T-helper 17 cell (primary cell): ENCODE results near the gene KMT2C. TPM values are rescaled to one million over a fixed set of nuclear protein-coding genes. Genes with fewer than 3 reads are reported as not detected.
"Not testable (repeated sequence)": the region's sequence is repeated elsewhere in the genome, so short reads cannot be mapped to it uniquely, and the experiment has no call there.

Source experiments
- ATAC-seq: fragments of 150-1000 bp; cut with Tn5 transposase; 2 replicates; pipeline ENCODE4 v1.10.0; 2021; ENCODE audit warnings: mild to moderate bottlenecking, moderate library complexity
- DNase-seq, 3 donors: peaks; one replicate each; pipeline versions ENCODE4 v3.0.0 to v3.0.0-alpha.2; 2020 to 2021
- H3K9me3 ChIP-seq: one replicate; pipeline ENCODE4 v1.7.0; 2013; ENCODE audit warnings: low read length, mild to moderate bottlenecking; ENCODE audit not compliant: control insufficient read depth, poor library complexity, severe bottlenecking
- H3K27ac Mint-ChIP-seq: one replicate; pipeline ENCODE4 v1.8.0; 2022; ENCODE audit warnings: mild to moderate bottlenecking, moderate library complexity, mixed read lengths
- H3K27me3 Mint-ChIP-seq: one replicate; pipeline ENCODE4 v1.8.0; 2022; ENCODE audit warnings: mixed read lengths
- H3K36me3 Mint-ChIP-seq: one replicate; pipeline ENCODE4 v1.8.0; 2022; ENCODE audit warnings: low read depth, mixed read lengths
- H3K4me1 Mint-ChIP-seq: one replicate; pipeline ENCODE4 v1.8.0; 2022; ENCODE audit warnings: mild to moderate bottlenecking, mixed read lengths
- H3K4me3 Mint-ChIP-seq: one replicate; pipeline ENCODE4 v1.8.0; 2022; ENCODE audit warnings: mild to moderate bottlenecking, moderate library complexity, mixed read lengths
- total RNA-seq, 4 donors: library from RNA in 2 of 4; stranded (reverse) in 2 of 4; gene quantifications; one replicate each; pipeline ENCODE4 v1.2.3 and lab custom pipeline; 2022 to 2026

The KMT2C gene
- total RNA-seq, 2 donors from 2014 or later, result 151 to 154 TPM

GRCh38 chr7:152380931-152381578 lies 54.7 kb downstream of the KMT2C start:
- H3K4me3 Mint-ChIP-seq, H3K27me3 Mint-ChIP-seq: not testable (repeated sequence)
- H3K4me1 Mint-ChIP-seq, result peaks cover 18% of the 10 kb centered on the region

DNA sequence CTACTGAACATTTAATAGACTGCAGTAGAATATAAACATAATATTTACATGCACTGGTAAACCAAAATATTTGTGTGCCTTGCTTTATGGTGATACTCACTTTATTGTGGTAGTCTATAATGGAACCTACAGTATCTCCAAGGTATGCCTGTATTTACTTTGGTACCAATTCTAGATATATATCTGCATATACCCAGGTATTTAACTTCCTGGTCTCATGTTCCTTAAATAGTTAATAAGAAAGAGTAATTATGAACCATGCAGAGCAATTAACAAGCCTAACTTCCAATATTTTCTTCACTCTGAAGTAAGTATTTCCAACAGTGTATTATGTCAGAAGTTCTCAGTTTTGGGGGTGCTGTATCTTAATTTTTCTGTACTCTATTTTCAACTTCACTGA lies 57.3 kb downstream of the KMT2C start:
- not testable (repeated sequence) for H3K27me3 Mint-ChIP-seq, H3K36me3 Mint-ChIP-seq, H3K9me3 ChIP-seq, H3K27ac Mint-ChIP-seq, DNase-seq, ATAC-seq, H3K4me3 Mint-ChIP-seq
- peaks cover 22% of the 10 kb centered on the region for H3K4me1 Mint-ChIP-seq

More at GRCh38 chr7:152380931-152381578, 54.7 kb downstream of the KMT2C start:
- ATAC-seq, DNase-seq, H3K36me3 Mint-ChIP-seq, H3K9me3 ChIP-seq, H3K27ac Mint-ChIP-seq: not testable (repeated sequence)

DNA sequence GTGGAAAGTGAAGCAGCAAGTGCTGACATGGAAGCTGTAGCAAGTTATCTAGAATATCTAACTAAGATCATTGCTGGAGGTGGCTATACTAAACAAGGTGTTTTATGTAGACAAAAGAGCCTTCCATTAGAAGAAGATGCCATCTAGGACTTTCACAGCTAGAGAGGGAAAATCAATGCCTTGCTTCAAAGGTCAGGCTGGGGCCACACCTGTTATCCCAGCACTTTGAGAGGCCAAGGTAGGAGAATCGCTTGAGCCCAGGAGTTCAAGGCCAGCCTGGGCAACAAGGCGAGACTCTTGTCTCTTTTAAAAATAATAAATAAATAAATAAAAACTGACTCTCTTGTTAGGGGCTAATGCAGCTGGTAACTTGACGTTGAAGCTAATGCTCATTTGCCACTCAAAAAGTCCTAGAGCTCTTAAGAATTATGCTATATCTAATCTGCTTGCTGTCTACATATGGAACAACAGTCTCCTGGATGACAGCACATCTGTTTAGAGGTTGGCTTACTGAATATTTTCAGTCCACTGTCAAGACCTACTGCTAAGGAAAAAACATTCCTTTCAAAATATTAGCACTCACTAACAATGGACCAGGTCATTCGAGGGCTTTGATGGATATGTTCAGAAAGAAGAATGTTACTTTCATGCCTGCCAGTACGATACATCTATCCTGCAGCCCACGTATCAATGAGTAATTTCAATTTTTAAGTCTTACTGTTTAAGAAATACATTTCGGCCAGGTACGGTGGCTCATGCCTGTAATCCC lies 58.9 kb downstream of the KMT2C start:
- ATAC-seq, H3K9me3 ChIP-seq, DNase-seq, H3K36me3 Mint-ChIP-seq, H3K4me3 Mint-ChIP-seq, H3K27me3 Mint-ChIP-seq: not testable (repeated sequence)
- Mint-ChIP-seq H3K27ac (peak overlapping the region; percentile 27), H3K4me1 (peaks cover 25% of the 10 kb centered on the region)

DNA sequence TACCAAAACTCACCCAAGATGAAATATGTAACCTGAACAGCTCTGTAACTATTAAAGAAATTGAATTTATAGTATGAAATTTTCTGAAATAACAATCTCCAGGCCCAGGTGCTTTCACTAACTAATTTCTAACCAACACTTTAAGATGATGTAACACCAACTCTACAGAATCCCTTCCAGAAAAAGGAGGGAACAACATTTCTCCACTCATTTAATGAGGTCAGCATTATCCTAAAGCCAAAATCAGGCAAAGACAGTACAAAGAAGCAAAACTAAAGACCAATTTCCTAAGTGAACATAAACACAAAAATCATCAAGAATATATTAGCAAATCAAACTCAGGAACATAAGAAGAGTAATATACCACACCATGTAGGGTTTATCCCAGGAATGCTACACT lies 65.5 kb downstream of the KMT2C start:
- H3K4me3 Mint-ChIP-seq, result no peak overlapping the region
- H3K27me3 Mint-ChIP-seq, result no peaks in the 10 kb centered on the region
- H3K9me3 ChIP-seq, result no peaks in the 10 kb centered on the region
- no peak overlapping the region for H3K27ac Mint-ChIP-seq
- no peak for ATAC-seq
- peaks cover 2% of the 10 kb centered on the region for H3K36me3 Mint-ChIP-seq
- H3K4me1 Mint-ChIP-seq, result peaks cover 30% of the 10 kb centered on the region
- no peak for DNase-seq

GRCh38 chr7:152369518-152369917 lies 66.3 kb downstream of the KMT2C start:
- Mint-ChIP-seq H3K27me3 (no peaks in the 10 kb centered on the region), H3K27ac (no peak overlapping the region), H3K36me3 (peaks cover 2% of the 10 kb centered on the region), H3K4me1 (peaks cover 33% of the 10 kb centered on the region), H3K4me3 (no peak overlapping the region)
- DNase-seq (no peak), ATAC-seq (no peak)
- no peaks in the 10 kb centered on the region for H3K9me3 ChIP-seq

DNA sequence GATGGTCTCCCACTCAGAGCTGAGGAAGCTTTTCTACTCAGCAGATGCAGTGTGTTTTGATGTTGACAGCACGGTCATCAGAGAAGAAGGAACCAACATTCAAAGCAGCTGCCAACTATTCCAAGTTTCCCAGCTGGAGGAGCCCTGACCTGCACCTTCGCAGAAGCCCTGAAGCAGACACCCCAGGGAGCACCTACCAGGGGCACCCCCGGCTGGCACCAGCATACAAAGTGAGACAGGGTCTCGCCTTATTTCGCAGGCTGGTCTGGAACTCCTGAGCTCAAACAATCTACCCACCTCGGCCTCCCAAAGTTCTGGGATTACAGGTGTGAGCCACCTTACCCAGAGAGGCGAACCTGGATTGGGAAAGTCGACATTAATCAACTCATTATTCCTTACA lies 68.6 kb downstream of the KMT2C start:
- Mint-ChIP-seq H3K4me1 (peaks cover 42% of the 10 kb centered on the region), H3K36me3 (peaks cover 2% of the 10 kb centered on the region), H3K27ac (no peak overlapping the region), H3K4me3 (no peak overlapping the region), H3K27me3 (no peaks in the 10 kb centered on the region)
- DNase-seq, result no peak
- no peak for ATAC-seq
- no peaks in the 10 kb centered on the region for H3K9me3 ChIP-seq

DNA sequence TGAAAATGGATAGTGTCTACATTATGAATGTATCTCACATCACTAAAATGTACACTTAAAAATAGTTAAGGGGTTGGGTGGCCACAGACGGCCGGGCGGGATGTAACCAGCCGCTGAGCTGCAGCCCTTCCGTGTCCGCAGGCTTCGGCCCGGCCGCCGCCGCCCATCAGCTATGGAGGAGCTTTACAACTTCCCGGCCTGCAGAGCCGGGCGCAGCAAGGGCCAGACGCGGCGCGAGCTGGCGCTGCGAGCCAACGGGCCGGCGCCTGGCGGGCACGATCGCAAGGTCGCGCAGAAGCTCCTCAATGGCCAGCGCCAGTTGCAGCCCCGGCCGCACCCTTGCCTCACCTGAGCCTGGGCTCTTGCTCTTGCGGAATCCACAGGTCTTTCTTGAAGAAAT lies 69.1 kb downstream of the KMT2C start:
- peaks cover 2% of the 10 kb centered on the region for H3K36me3 Mint-ChIP-seq
- peaks cover 44% of the 10 kb centered on the region for H3K4me1 Mint-ChIP-seq
- ATAC-seq (no peak), DNase-seq (no peak)
- no peaks in the 10 kb centered on the region for H3K9me3 ChIP-seq
- no peaks in the 10 kb centered on the region for H3K27me3 Mint-ChIP-seq
- no peak overlapping the region for H3K4me3 Mint-ChIP-seq
- H3K27ac Mint-ChIP-seq, result no peak overlapping the region

- Mint-ChIP-seq H3K27ac (no peak overlapping the region), H3K27me3 (no peaks in the 10 kb centered on the region), H3K4me3 (peak overlapping the region; percentile 7), H3K4me1 (peaks cover 42% of the 10 kb centered on the region), H3K36me3 (peaks cover 2% of the 10 kb centered on the region)
- DNase-seq, result no peak
- no peaks in the 10 kb centered on the region for H3K9me3 ChIP-seq
- no peak for ATAC-seq
Observed at GRCh38 chr7:152365982-152366603, 69.7 kb downstream of the KMT2C start.

DNA sequence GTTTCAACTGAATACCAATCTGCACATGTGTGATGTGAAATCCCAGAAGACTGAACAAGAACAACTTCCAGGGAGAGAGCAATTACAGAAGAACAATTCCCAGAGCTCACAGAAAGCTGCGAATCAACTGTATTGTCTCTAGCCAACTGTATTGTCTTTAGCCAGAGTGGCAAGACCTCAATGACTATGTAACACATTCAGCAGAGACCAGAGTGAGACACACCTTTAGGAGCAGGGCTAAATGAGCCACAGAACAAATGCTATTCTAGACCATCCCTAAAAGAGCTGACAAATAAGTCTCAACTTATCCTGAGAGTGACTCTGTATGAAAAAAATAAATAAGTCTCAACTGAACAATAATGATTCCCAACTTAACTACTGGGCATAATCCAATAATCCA lies 72.0 kb downstream of the KMT2C start:
- H3K27me3 Mint-ChIP-seq, result no peaks in the 10 kb centered on the region
- H3K4me1 Mint-ChIP-seq, result peaks cover 37% of the 10 kb centered on the region
- H3K9me3 ChIP-seq, result no peaks in the 10 kb centered on the region
- H3K27ac Mint-ChIP-seq, result peak overlapping the region; percentile 47
- DNase-seq (no peak), ATAC-seq (no peak)
- H3K4me3 Mint-ChIP-seq, result no peak overlapping the region
- peaks cover 2% of the 10 kb centered on the region for H3K36me3 Mint-ChIP-seq

DNA sequence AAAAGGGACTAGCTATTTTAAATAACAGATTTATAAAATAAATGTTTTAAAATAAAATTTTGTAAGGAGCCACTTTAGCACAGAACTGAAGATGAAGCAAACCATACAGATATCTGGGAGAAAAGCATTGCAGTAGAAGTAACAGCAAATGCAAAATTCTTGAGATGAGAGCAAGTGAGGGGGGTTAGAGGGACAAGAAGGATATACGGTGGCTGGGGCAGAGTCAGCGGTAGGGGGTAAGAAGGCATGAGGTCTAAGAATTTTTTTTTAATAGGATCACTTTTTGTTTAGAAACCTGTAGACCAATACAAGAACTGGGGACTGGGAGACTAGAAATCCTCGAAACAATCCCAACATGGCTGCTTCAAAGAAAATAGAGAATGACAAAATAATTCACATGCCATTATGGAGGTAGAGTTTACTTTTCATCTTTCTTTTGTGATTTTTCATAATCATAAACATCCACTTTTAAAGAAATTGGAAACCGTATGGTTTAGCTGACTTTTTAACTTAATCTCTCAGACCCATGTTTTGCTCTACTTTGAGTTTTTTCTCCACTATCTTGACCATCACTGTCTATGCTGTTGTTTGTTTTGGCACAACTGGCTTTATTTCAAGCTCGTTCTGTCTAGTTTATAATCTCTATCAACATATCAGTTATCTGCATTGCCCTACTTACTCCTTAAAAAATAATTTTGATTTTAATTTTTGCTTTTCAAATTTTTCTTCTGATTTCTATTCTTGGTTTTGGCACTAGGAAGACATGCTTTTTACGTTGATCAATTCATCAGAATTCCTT lies 73.5 kb downstream of the KMT2C start:
- no peaks in the 10 kb centered on the region for H3K9me3 ChIP-seq
- no peak for ATAC-seq
- no peaks in the 10 kb centered on the region for H3K27me3 Mint-ChIP-seq
- H3K4me1 Mint-ChIP-seq, result peaks cover 32% of the 10 kb centered on the region
- H3K4me3 Mint-ChIP-seq, result no peak overlapping the region
- no peak overlapping the region for H3K27ac Mint-ChIP-seq
- DNase-seq, result no peak
- peaks cover 2% of the 10 kb centered on the region for H3K36me3 Mint-ChIP-seq

DNA sequence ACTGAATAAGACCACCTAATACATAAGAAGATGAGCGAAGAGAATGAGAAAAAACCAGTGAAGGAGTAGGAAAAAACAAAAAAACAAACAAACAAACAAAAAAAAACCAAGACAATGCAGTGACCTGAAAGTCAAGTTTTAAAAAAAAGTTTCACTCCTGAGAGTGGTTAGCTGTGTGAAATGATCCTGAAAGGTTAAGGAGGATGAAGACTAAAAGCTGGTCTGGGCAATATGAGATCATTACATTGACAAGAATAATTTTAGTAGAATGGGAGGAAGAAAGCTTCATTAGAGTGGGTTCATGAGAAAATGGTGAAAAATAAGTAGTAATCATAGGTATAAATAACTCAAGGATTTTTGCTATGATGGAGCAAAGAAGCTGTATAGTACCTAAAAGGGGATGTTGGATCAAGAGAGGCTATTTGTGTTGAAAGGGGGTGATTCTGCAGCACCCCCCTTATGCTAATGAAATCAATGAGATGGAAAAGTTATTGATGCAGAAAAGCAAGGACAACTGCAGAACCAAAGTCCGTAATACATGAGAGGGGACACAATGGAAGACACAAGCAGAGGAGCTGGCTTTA lies 80.2 kb downstream of the KMT2C start:
- peak overlapping the region; percentile 51 for H3K27ac Mint-ChIP-seq
- peaks cover 19% of the 10 kb centered on the region for H3K4me1 Mint-ChIP-seq
- H3K4me3 Mint-ChIP-seq, result peak overlapping the region; percentile 60
- H3K36me3 Mint-ChIP-seq, result peaks cover 15% of the 10 kb centered on the region
- ATAC-seq (no peak), DNase-seq (no peak)
- H3K27me3 Mint-ChIP-seq, result no peaks in the 10 kb centered on the region
- no peaks in the 10 kb centered on the region for H3K9me3 ChIP-seq

GRCh38 chr7:152354061-152354460 lies 81.7 kb downstream of the KMT2C start:
- Mint-ChIP-seq H3K36me3 (peaks cover 15% of the 10 kb centered on the region), H3K4me3 (no peak overlapping the region), H3K27me3 (no peaks in the 10 kb centered on the region), H3K27ac (peak overlapping the region; percentile 68), H3K4me1 (peaks cover 19% of the 10 kb centered on the region)
- no peaks in the 10 kb centered on the region for H3K9me3 ChIP-seq
- no peak for ATAC-seq
- no peak for DNase-seq

DNA sequence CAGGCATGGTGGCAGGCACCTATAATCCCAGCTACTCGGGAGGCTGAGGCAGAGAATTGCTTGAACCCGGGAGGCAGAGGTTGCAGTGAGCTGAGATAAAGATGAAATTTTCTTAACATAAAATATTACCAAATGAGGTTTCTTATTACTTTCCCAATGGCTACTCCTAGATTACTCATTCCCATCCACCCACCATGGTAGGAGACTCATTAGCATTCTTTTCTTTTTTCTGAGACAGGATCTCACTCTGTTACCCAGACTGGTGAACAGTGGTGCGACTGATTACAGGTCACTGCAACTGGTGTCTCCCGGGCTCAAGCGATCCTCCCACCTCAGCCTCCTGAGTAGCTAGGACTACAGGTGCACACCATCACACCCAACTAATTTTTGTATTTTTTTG lies 82.5 kb downstream of the KMT2C start:
- not testable (repeated sequence) for H3K27me3 Mint-ChIP-seq, H3K27ac Mint-ChIP-seq, ATAC-seq, DNase-seq, H3K4me3 Mint-ChIP-seq, H3K9me3 ChIP-seq
- Mint-ChIP-seq H3K36me3 (peaks cover 17% of the 10 kb centered on the region), H3K4me1 (peaks cover 19% of the 10 kb centered on the region)
